ENCODE data around the gene SPRED3.

The SPRED3 gene

GRCh38 chr19:38394488-38394887, 6.0 kb downstream of the SPRED3 start:
- Histone ChIP-seq H3K4me1 (ENCODE audit: control insufficient read depth, insufficient read depth, low read length) (peaks cover 29% of the 10 kb centered on the region), H3K4me3 (ENCODE audit: low read depth, low read length) (peak overlapping the region; percentile 56), H3K9ac (ENCODE audit: low read length) (no peak overlapping the region), H3K36me3 (ENCODE audit: control insufficient read depth, insufficient read depth, low read length) (peaks cover 18% of the 10 kb centered on the region), H3K27ac (ENCODE audit: low read depth, low read length) (no peak overlapping the region), H3K27me3 (ENCODE audit: control insufficient read depth, insufficient read depth, low read length) (peaks cover 49% of the 10 kb centered on the region), H3K9me3 (ENCODE audit: control insufficient read depth, insufficient read depth, low read depth, low read length) (no peaks in the 10 kb centered on the region)

- no peaks in the 10 kb centered on the region for H3K9me3 ChIP-seq (ENCODE audit: control insufficient read depth, insufficient read depth, low read depth, low read length)
- H3K27ac ChIP-seq (ENCODE audit: low read depth, low read length), result no peak overlapping the region
- peaks cover 23% of the 10 kb centered on the region for H3K4me1 ChIP-seq (ENCODE audit: control insufficient read depth, insufficient read depth, low read length)
- H3K27me3 ChIP-seq (ENCODE audit: control insufficient read depth, insufficient read depth, low read length), result peaks cover 58% of the 10 kb centered on the region
- peaks cover 18% of the 10 kb centered on the region for H3K36me3 ChIP-seq (ENCODE audit: control insufficient read depth, insufficient read depth, low read length)
- H3K4me3 ChIP-seq (ENCODE audit: low read depth, low read length), result peak overlapping the region; percentile 56
- H3K9ac ChIP-seq (ENCODE audit: low read length), result no peak overlapping the region
Observed at GRCh38 chr19:38395381-38396114, 7.1 kb downstream of the SPRED3 start.

GRCh38 chr19:38399081-38399480, 10.6 kb downstream of the SPRED3 start:
- Histone ChIP-seq H3K9ac (ENCODE audit: low read length) (no peak overlapping the region), H3K4me3 (ENCODE audit: low read depth, low read length) (no peak overlapping the region), H3K27ac (ENCODE audit: low read depth, low read length) (no peak overlapping the region), H3K9me3 (ENCODE audit: control insufficient read depth, insufficient read depth, low read depth, low read length) (no peaks in the 10 kb centered on the region), H3K27me3 (ENCODE audit: control insufficient read depth, insufficient read depth, low read length) (peaks cover 79% of the 10 kb centered on the region), H3K36me3 (ENCODE audit: control insufficient read depth, insufficient read depth, low read length) (no peaks in the 10 kb centered on the region), H3K4me1 (ENCODE audit: control insufficient read depth, insufficient read depth, low read length) (peaks cover 12% of the 10 kb centered on the region)

- Histone ChIP-seq H3K9me3 (ENCODE audit: control insufficient read depth, insufficient read depth, low read depth, low read length) (no peaks in the 10 kb centered on the region), H3K27me3 (ENCODE audit: control insufficient read depth, insufficient read depth, low read length) (peaks cover 79% of the 10 kb centered on the region), H3K27ac (ENCODE audit: low read depth, low read length) (no peak overlapping the region), H3K36me3 (ENCODE audit: control insufficient read depth, insufficient read depth, low read length) (no peaks in the 10 kb centered on the region), H3K4me1 (ENCODE audit: control insufficient read depth, insufficient read depth, low read length) (peaks cover 9% of the 10 kb centered on the region; the same call in 1 of the 2 replicates), H3K9ac (ENCODE audit: low read length) (no peak overlapping the region), H3K4me3 (ENCODE audit: low read depth, low read length) (no peak overlapping the region)
Observed at GRCh38 chr19:38399537-38399936, 11.0 kb downstream of the SPRED3 start.

GRCh38 chr19:38400361-38400760, 11.9 kb downstream of the SPRED3 start:
- peaks cover 3% of the 10 kb centered on the region; the same call in 1 of the 2 replicates for H3K4me1 ChIP-seq (ENCODE audit: control insufficient read depth, insufficient read depth, low read length)
- H3K4me3 ChIP-seq (ENCODE audit: low read depth, low read length), result no peak overlapping the region
- H3K36me3 ChIP-seq (ENCODE audit: control insufficient read depth, insufficient read depth, low read length), result 0 out of 2 replicates have a peak, but pooled peaks cover 2% of the 10 kb centered on the region
- H3K9ac ChIP-seq (ENCODE audit: low read length), result no peak overlapping the region
- no peak overlapping the region for H3K27ac ChIP-seq (ENCODE audit: low read depth, low read length)
- H3K9me3 ChIP-seq (ENCODE audit: control insufficient read depth, insufficient read depth, low read depth, low read length), result no peaks in the 10 kb centered on the region
- H3K27me3 ChIP-seq (ENCODE audit: control insufficient read depth, insufficient read depth, low read length), result peaks cover 71% of the 10 kb centered on the region

- no peak overlapping the region for H3K27ac ChIP-seq (ENCODE audit: low read depth, low read length)
- H3K4me1 ChIP-seq (ENCODE audit: control insufficient read depth, insufficient read depth, low read length), result peaks cover 3% of the 10 kb centered on the region; the same call in 1 of the 2 replicates
- peaks cover 64% of the 10 kb centered on the region for H3K27me3 ChIP-seq (ENCODE audit: control insufficient read depth, insufficient read depth, low read length)
- no peak overlapping the region for H3K4me3 ChIP-seq (ENCODE audit: low read depth, low read length)
- H3K36me3 ChIP-seq (ENCODE audit: control insufficient read depth, insufficient read depth, low read length), result 0 out of 2 replicates have a peak, but pooled peaks cover 2% of the 10 kb centered on the region
- no peak overlapping the region for H3K9ac ChIP-seq (ENCODE audit: low read length)
- H3K9me3 ChIP-seq (ENCODE audit: control insufficient read depth, insufficient read depth, low read depth, low read length), result no peaks in the 10 kb centered on the region
Observed at GRCh38 chr19:38401148-38401547, 12.7 kb downstream of the SPRED3 start.

- Histone ChIP-seq H3K36me3 (ENCODE audit: control insufficient read depth, insufficient read depth, low read length) (0 out of 2 replicates have a peak, but pooled peaks cover 7% of the 10 kb centered on the region), H3K4me1 (ENCODE audit: control insufficient read depth, insufficient read depth, low read length) (peaks cover 3% of the 10 kb centered on the region; the same call in 1 of the 2 replicates), H3K27me3 (ENCODE audit: control insufficient read depth, insufficient read depth, low read length) (peaks cover 49% of the 10 kb centered on the region), H3K9me3 (ENCODE audit: control insufficient read depth, insufficient read depth, low read depth, low read length) (no peaks in the 10 kb centered on the region), H3K9ac (ENCODE audit: low read length) (no peak overlapping the region), H3K4me3 (ENCODE audit: low read depth, low read length) (peak overlapping the region; percentile 47), H3K27ac (ENCODE audit: low read depth, low read length) (no peak overlapping the region)
Observed at GRCh38 chr19:38402623-38402966, 14.1 kb downstream of the SPRED3 start.

- Histone ChIP-seq H3K4me1 (ENCODE audit: control insufficient read depth, insufficient read depth, low read length) (peaks cover 3% of the 10 kb centered on the region; the same call in 1 of the 2 replicates), H3K4me3 (ENCODE audit: low read depth, low read length) (peak within 1 kb of the TSS; percentile 93), H3K36me3 (ENCODE audit: control insufficient read depth, insufficient read depth, low read length) (0 out of 2 replicates have a peak, but pooled peaks cover 7% of the 10 kb centered on the region), H3K27me3 (ENCODE audit: control insufficient read depth, insufficient read depth, low read length) (peaks cover 44% of the 10 kb centered on the region), H3K9ac (ENCODE audit: low read length) (peak within 1 kb of the TSS; percentile 60), H3K27ac (ENCODE audit: low read depth, low read length) (no peak within 1 kb of the TSS; the same call in 1 of the 2 replicates), H3K9me3 (ENCODE audit: control insufficient read depth, insufficient read depth, low read depth, low read length) (no peaks in the 10 kb centered on the region)
Observed at GRCh38 chr19:38402967-38403674, 14.6 kb downstream of the SPRED3 start, which contains the start of gene FAM98C. TSS of gene FAM98C (plus strand) at chr19:38403093. CDS start at chr19:38403154, 61 bp downstream.

- Histone ChIP-seq H3K9ac (ENCODE audit: low read length) (no peak overlapping the region), H3K9me3 (ENCODE audit: control insufficient read depth, insufficient read depth, low read depth, low read length) (no peaks in the 10 kb centered on the region), H3K4me1 (ENCODE audit: control insufficient read depth, insufficient read depth, low read length) (peaks cover 3% of the 10 kb centered on the region; the same call in 1 of the 2 replicates), H3K36me3 (ENCODE audit: control insufficient read depth, insufficient read depth, low read length) (0 out of 2 replicates have a peak, but pooled peaks cover 7% of the 10 kb centered on the region), H3K4me3 (ENCODE audit: low read depth, low read length) (no peak overlapping the region), H3K27me3 (ENCODE audit: control insufficient read depth, insufficient read depth, low read length) (peaks cover 26% of the 10 kb centered on the region), H3K27ac (ENCODE audit: low read depth, low read length) (no peak overlapping the region)
Observed at GRCh38 chr19:38404858-38405257, 16.4 kb downstream of the SPRED3 start.

- H3K9ac ChIP-seq (ENCODE audit: low read length), result no peak overlapping the region
- H3K4me3 ChIP-seq (ENCODE audit: low read depth, low read length), result no peak overlapping the region
- H3K36me3 ChIP-seq (ENCODE audit: control insufficient read depth, insufficient read depth, low read length), result 0 out of 2 replicates have a peak, but pooled peaks cover 7% of the 10 kb centered on the region
- peaks cover 23% of the 10 kb centered on the region for H3K27me3 ChIP-seq (ENCODE audit: control insufficient read depth, insufficient read depth, low read length)
- H3K4me1 ChIP-seq (ENCODE audit: control insufficient read depth, insufficient read depth, low read length), result peaks cover 3% of the 10 kb centered on the region; the same call in 1 of the 2 replicates
- H3K9me3 ChIP-seq (ENCODE audit: control insufficient read depth, insufficient read depth, low read depth, low read length), result no peaks in the 10 kb centered on the region
- H3K27ac ChIP-seq (ENCODE audit: low read depth, low read length), result no peak overlapping the region
Observed at GRCh38 chr19:38405276-38405675, 16.8 kb downstream of the SPRED3 start.

GRCh38 chr19:38409631-38410133, 21.2 kb downstream of the SPRED3 start:
- Histone ChIP-seq H3K4me1 (ENCODE audit: control insufficient read depth, insufficient read depth, low read length) (no peaks in the 10 kb centered on the region), H3K4me3 (ENCODE audit: low read depth, low read length) (no peak overlapping the region)

More at GRCh38 chr19:38409631-38410133, 21.2 kb downstream of the SPRED3 start:
- Histone ChIP-seq H3K27me3 (ENCODE audit: control insufficient read depth, insufficient read depth, low read length) (no peaks in the 10 kb centered on the region), H3K36me3 (ENCODE audit: control insufficient read depth, insufficient read depth, low read length) (0 out of 2 replicates have a peak, but pooled peaks cover 7% of the 10 kb centered on the region), H3K9ac (ENCODE audit: low read length) (no peak overlapping the region), H3K9me3 (ENCODE audit: control insufficient read depth, insufficient read depth, low read depth, low read length) (no peaks in the 10 kb centered on the region), H3K27ac (ENCODE audit: low read depth, low read length) (no peak overlapping the region)
